ENCODE results near the gene DAGLB.

DAGLB gene

GRCh38 chr7:6448943-6449543, 1.3 kb upstream of the DAGLB start:
- TF ChIP-seq GATA1 (IDR thresholded peaks at IDR 0.05; ENCODE audit: low read depth, low read length) (no peak), POLR2A (IDR thresholded peaks at IDR 0.05; ENCODE audit: low read length) (no peak)
- peak; percentile 57 to 61 for DNase-seq

- DNase-seq: peak; percentile 80 to 81
- no peak for TF ChIP-seq GATA1 (IDR thresholded peaks at IDR 0.05; ENCODE audit: low read depth, low read length)
- TF ChIP-seq POLR2A (IDR thresholded peaks at IDR 0.05; ENCODE audit: low read length): no peak
Measured at GRCh38 chr7:6446838-6447580, 745 bp downstream of the DAGLB start.

- DNase-seq: no peak
- no peak for TF ChIP-seq POLR2A (IDR thresholded peaks at IDR 0.05; ENCODE audit: low read length)
- no peak for TF ChIP-seq GATA1 (IDR thresholded peaks at IDR 0.05; ENCODE audit: low read depth, low read length)
Measured at GRCh38 chr7:6444516-6445269, 3.1 kb downstream of the DAGLB start.

GRCh38 chr7:6443372-6443941, 4.3 kb downstream of the DAGLB start:
- no peak for DNase-seq
- TF ChIP-seq POLR2A (IDR thresholded peaks at IDR 0.05; ENCODE audit: low read length): no peak
- TF ChIP-seq GATA1 (IDR thresholded peaks at IDR 0.05; ENCODE audit: low read depth, low read length): no peak

- TF ChIP-seq POLR2A (IDR thresholded peaks at IDR 0.05; ENCODE audit: low read length) (no peak), GATA1 (IDR thresholded peaks at IDR 0.05; ENCODE audit: low read depth, low read length) (no peak)
- DNase-seq: no peak
Measured at GRCh38 chr7:6442114-6442513, 5.6 kb downstream of the DAGLB start.

- no peak for TF ChIP-seq POLR2A (IDR thresholded peaks at IDR 0.05; ENCODE audit: low read length)
- TF ChIP-seq GATA1 (IDR thresholded peaks at IDR 0.05; ENCODE audit: low read depth, low read length): no peak
- no peak for DNase-seq
Measured at GRCh38 chr7:6440381-6440780, 7.4 kb downstream of the DAGLB start.

- DNase-seq: no peak
- TF ChIP-seq POLR2A (IDR thresholded peaks at IDR 0.05; ENCODE audit: low read length): no peak
- TF ChIP-seq GATA1 (IDR thresholded peaks at IDR 0.05; ENCODE audit: low read depth, low read length): no peak
Measured at GRCh38 chr7:6438427-6438826, 9.3 kb downstream of the DAGLB start.

GRCh38 chr7:6437251-6437650, 10.5 kb downstream of the DAGLB start:
- DNase-seq: peak in 1 of 2 experiments; percentile 31
- TF ChIP-seq POLR2A (IDR thresholded peaks at IDR 0.05; ENCODE audit: low read length) (no peak), GATA1 (IDR thresholded peaks at IDR 0.05; ENCODE audit: low read depth, low read length) (no peak)

GRCh38 chr7:6436385-6436685, 11.4 kb downstream of the DAGLB start:
- DNase-seq: peak; percentile 24 to 27
- TF ChIP-seq GATA1 (IDR thresholded peaks at IDR 0.05; ENCODE audit: low read depth, low read length) (no peak), POLR2A (IDR thresholded peaks at IDR 0.05; ENCODE audit: low read length) (no peak)

GRCh38 chr7:6435486-6436384, 12.0 kb downstream of the DAGLB start:
- no peak for TF ChIP-seq GATA1 (IDR thresholded peaks at IDR 0.05; ENCODE audit: low read depth, low read length)
- no peak for TF ChIP-seq POLR2A (IDR thresholded peaks at IDR 0.05; ENCODE audit: low read length)
- DNase-seq: peak; percentile 85 to 92

GRCh38 chr7:6433784-6434615, 13.8 kb downstream of the DAGLB start:
- DNase-seq: no peak
- no peak for TF ChIP-seq POLR2A (IDR thresholded peaks at IDR 0.05; ENCODE audit: low read length)
- TF ChIP-seq GATA1 (IDR thresholded peaks at IDR 0.05; ENCODE audit: low read depth, low read length): no peak

- TF ChIP-seq GATA1 (IDR thresholded peaks at IDR 0.05; ENCODE audit: low read depth, low read length) (no peak), POLR2A (IDR thresholded peaks at IDR 0.05; ENCODE audit: low read length) (no peak)
- no peak for DNase-seq
Measured at GRCh38 chr7:6432781-6433180, 15.0 kb downstream of the DAGLB start.

All from erythroblast (primary cell).